Daoy (cell line): ENCODE results near the gene ARHGAP23. TPM values are rescaled to one million over a fixed set of nuclear protein-coding genes. Genes with fewer than 3 reads are reported as not detected.
"Not testable (repeated sequence)": the region's sequence is repeated elsewhere in the genome, so short reads cannot be mapped to it uniquely, and the experiment has no call there.

Experiments
- DNase-seq: peaks from one replicate; pipeline ENCODE4 v3.0.0-alpha.2; 2015; ENCODE audit warnings: low read depth
- total RNA-seq: library from RNA; depleted of rRNA; stranded (reverse); fragments of >200 nt; shearing (Covaris generic); gene quantifications from 2 replicates; pipeline ENCODE4 v1.2.3, GENCODE V29; 2014

ARHGAP23 gene
- total RNA-seq, 1 experiment from 2014 or later = 7.1 TPM

GRCh38 chr17:38461683-38462082, 33.4 kb downstream of the ARHGAP23 start:
- no peak for DNase-seq

- DNase-seq = no peak
Measured at GRCh38 chr17:38463451-38463858, 35.2 kb downstream of the ARHGAP23 start.

- DNase-seq = peak; percentile 19
Measured at GRCh38 chr17:38464251-38464722, 36.0 kb downstream of the ARHGAP23 start.

GRCh38 chr17:38464723-38465390, 36.6 kb downstream of the ARHGAP23 start:
- DNase-seq = peak; percentile 91

- DNase-seq = peak; percentile 65
Measured at GRCh38 chr17:38465391-38466345, 37.4 kb downstream of the ARHGAP23 start.

GRCh38 chr17:38466346-38467315, 38.4 kb downstream of the ARHGAP23 start:
- DNase-seq = no peak

- DNase-seq = no peak
Measured at GRCh38 chr17:38467491-38467890, 39.2 kb downstream of the ARHGAP23 start.

GRCh38 chr17:38469875-38470274, 41.6 kb downstream of the ARHGAP23 start:
- DNase-seq = peak; percentile 52

- peak; percentile 30 for DNase-seq
Measured at GRCh38 chr17:38471253-38471652, 43.0 kb downstream of the ARHGAP23 start.

- peak; percentile 54 for DNase-seq
Measured at GRCh38 chr17:38474666-38475065, 46.4 kb downstream of the ARHGAP23 start.

- no peak for DNase-seq
Measured at GRCh38 chr17:38476549-38476948, 48.3 kb downstream of the ARHGAP23 start.

GRCh38 chr17:38477417-38477816, 49.2 kb downstream of the ARHGAP23 start:
- not testable (repeated sequence) for DNase-seq

- not testable (repeated sequence) for DNase-seq
Measured at GRCh38 chr17:38477951-38478350, 49.7 kb downstream of the ARHGAP23 start.

GRCh38 chr17:38478667-38479066, 50.4 kb downstream of the ARHGAP23 start:
- DNase-seq = not testable (repeated sequence)

- not testable (repeated sequence) for DNase-seq
Measured at GRCh38 chr17:38482039-38482699, 53.9 kb downstream of the ARHGAP23 start.

- not testable (repeated sequence) for DNase-seq
Measured at GRCh38 chr17:38482700-38483043, 54.4 kb downstream of the ARHGAP23 start.

- DNase-seq = peak; percentile 64
Measured at GRCh38 chr17:38484242-38485145, 56.2 kb downstream of the ARHGAP23 start.

- no peak for DNase-seq
Measured at GRCh38 chr17:38485146-38485468, 56.8 kb downstream of the ARHGAP23 start.

GRCh38 chr17:38485681-38486298, 57.5 kb downstream of the ARHGAP23 start:
- DNase-seq = not testable (repeated sequence)
